Measurements from ENCODE around the gene ASB7.

- TF ChIP-seq CTCF (IDR thresholded peaks at IDR 0.05) = no peak
- TF ChIP-seq POLR2A (IDR thresholded peaks at IDR 0.05) = no peak
Observed at GRCh38 chr15:100615801-100616200, 13.4 kb downstream of the ASB7 start.

Measured in Peyer's patch (tissue), 4 donors.